ENCODE results near the gene ANKS1A.
"Not testable (repeated sequence)": the region's sequence is repeated elsewhere in the genome, so short reads cannot be mapped to it uniquely, and the experiment has no call there.

The ANKS1A gene

DNA sequence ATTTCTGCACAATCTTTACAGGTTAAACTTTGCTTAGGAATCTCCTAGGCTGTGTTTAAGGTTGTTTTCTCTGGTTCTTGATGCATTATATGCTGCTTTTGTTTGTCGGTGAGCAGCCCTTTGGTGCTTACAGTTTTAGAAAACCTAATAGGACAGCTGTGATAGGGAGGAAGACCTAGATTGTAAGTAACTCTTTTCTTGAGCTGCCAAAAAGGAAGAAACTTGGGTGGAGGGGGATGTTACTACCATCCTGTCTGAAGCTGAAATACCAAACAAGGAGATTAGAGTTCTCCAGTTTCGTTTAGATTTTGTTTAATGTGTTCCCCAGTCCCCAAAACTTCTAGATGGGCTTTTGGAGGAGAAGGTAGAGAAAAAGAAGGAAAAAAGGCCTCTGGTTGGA is 72.0 kb downstream of the ANKS1A start:
- DNase-seq = no peak

DNA sequence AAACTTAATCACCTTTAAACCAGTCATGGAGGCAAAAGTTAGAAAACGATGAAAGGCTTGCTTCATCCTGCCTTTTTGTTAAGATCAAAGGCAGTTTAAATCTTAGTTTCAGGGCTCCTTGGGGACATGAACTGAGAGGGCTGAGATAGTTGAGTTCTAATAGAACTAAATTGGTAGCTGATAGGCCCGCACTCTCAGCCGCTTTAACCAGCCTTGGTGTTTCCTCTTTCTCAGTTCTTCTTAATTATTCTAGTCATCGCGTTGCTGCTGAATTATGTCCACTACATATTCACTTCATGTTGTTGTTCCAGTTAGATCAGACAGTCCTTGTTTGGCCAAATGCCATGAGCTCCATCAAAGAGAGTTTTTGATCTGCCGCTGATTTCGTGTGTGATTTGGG is 72.5 kb downstream of the ANKS1A start:
- no peak for DNase-seq

DNA sequence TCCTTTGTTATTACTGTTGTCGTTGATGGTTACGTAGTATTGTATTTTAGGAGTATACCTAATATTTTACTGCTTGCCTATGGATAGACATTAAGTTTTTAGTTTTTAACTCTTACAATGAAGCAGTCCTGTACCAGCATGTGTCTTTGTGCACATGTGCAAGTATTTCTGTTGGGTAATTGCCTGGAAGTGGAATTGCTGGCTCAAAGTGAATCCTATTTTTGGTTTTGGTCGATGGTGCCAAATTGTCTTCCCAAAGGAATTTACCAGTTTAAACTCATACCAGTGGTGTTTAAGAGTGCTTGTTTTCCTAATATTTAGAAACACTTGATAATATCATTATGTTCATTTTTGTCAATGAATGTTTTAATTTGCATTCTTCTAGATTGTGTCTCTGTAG is 75.5 kb downstream of the ANKS1A start:
- DNase-seq = no peak

DNA sequence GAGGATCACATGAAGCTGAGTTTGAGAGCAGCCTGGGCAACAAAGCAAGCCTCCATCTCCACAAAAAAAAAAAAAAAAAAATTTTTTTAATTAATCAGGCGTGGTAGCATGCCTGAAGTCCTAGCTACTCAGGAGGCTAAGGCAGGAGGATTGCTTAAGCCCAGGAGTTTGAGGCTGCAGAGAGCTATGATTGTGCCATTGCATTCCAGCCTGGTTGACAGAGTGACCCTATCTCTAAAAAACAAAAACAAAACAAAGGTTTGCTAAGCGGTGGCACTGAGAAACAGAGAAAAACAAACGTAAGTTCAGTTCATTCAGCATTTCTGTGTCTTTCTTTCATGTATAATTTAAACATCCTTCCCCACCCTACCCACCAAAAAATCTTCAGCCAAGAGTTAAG is 78.4 kb downstream of the ANKS1A start:
- DNase-seq = no peak

DNA sequence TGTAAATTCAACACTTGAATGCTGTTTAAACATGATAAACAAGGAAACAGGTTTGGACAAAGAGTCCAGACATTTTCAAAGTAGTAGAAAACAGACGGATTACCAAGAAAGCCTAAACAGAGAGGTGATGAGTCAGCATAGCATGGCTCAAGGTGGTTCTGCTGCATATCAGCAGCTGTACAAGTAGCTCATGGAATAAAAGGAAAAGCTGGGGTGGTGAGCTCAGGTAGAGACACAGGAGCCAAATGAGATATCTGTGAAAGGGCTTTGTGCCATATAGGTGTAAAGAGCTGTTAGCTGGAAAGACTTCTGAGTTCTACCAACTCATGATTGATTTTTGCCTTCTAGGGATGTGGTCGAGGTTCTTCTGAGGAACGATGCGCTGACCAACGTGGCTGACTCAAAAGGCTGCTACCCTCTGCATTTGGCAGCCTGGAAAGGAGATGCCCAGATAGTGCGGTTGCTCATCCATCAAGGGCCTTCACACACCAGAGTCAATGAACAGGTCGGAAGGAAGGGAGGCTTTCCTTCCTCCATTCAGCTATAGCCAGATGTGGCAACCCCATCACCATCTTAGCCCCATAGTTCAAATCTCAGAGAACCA is 80.7 kb downstream of the ANKS1A start:
- no peak for DNase-seq

DNA sequence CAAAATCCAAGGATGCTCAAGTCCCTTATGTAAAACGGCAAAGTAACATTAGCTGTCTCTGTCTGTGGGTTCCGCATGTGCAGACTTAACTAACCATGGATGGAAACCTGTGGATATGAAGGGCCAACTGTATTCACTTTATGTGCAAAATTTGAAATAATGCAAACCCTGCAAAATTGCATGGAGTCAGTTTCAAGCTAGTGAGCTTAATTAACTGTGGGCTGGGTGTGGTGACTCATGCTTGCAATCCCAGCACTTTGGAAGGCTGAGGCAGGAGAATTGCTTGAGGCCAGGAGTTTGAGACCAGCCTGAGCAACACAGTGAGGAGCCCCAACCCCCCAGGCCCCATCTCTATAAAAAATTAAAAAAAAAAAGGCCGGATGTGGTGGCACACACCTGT is 81.4 kb downstream of the ANKS1A start:
- no peak for DNase-seq

DNA sequence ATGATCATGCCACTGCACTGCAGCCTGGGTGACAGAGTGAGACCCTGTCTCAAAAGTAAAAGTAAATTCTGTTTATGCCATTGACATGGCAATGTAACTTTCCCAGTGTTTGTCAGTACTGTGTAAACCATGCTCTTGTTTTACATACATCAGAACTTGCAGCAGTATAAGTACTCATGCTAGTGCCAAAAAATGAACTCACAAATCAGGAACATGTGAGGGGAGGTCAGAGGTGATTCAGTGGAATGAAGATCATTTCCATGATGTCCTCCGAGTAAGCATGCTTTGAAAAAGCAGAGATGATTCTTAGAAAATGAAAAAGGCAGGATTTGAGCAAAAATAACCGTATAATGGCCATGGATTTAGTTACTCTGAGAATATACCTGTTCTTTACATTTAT is 81.9 kb downstream of the ANKS1A start:
- no peak for DNase-seq

DNA sequence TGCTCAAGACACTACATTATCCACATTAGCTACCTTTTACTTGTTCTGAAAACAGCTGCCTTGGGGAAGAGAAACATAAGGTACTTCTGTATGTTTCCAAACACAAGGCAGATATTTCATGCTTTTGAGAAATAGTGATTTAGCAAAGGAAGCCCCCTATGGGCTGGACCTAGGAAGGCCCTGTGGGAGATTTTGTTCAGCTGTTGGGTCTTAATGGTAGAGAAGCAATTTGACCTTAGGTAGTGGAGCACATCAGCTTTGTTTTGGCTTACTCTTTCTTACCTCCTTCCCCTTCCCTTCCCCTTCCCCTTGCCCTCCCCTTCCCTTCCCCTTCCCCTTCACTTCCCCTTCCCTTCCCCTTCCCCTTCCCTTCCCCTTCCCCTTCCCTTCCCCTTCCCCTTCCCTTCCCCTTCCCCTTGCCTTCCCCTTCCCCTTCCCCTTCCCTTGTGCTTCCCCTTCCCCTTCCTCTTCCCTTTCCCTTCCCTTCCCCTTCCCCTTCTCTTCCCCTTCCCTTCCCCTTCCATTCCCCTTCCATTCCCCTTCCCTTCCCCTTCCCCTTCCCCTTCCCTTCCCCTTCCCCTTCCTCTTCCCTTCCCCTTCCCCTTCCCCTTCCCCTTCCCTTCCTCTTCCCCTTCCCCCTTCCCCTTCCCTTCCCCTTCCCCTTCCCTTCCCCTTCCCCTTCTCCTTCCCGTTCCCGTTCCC is 84.6 kb downstream of the ANKS1A start:
- peak in 1 of 2 experiments; percentile 14 for DNase-seq

DNA sequence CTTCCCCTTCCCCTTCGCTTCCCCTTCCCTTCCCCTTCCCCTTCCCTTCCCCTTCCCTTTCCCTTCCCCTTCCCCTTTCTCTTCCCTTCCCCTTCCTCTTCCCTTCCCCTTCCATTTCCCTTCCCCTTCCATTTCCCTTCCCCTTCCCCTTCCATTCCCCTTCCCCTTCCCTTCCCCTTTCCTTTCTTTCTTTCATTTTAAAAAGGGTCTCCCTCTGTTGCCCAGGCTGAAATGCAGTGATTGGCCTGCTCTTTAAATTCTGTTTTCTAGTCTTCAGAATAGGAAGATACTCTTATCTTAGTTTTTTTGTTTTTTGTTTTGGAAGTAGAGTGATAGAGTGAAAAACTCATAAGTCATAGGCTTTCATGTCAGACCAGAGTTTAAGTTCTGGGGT is 85.2 kb downstream of the ANKS1A start:
- no peak for DNase-seq

DNA sequence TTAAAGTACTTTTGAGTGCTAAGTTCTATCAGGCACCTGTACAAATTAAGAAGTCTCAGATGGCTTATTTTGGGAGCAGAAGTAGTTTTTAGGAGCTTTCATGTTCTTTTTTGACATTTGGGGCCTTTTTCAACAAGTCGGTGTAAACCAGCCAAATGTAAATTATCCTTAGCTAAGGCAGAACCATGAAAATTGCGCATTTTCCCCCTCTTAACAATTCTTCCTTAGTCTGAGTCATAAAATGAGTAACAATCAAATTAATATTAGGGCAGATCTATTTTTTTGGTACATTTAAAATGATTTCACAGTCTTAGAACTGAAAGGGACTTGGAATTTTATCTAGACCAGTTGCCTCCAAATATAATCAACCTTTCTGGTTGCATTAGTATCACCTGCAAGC is 87.2 kb downstream of the ANKS1A start:
- no peak for DNase-seq

DNA sequence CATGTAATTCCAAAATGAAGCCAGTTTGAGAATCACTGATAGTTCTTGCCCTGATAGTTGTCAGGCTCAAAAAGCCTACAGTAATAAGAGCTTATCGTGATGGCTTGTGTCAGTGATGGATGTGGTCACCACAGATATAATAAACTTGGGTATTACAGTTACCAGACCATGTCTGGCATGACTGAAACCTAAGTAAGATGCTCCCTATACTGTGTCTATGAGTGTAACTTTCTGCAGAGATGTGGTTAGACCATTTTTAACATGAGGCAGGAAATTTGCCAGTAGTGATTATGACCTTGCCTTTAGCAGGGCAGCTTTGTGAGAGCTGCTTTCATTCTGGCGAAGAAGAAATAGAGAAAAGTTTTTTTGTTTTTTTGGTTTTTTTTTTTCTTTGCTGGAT is 90.2 kb downstream of the ANKS1A start:
- no peak for DNase-seq

DNA sequence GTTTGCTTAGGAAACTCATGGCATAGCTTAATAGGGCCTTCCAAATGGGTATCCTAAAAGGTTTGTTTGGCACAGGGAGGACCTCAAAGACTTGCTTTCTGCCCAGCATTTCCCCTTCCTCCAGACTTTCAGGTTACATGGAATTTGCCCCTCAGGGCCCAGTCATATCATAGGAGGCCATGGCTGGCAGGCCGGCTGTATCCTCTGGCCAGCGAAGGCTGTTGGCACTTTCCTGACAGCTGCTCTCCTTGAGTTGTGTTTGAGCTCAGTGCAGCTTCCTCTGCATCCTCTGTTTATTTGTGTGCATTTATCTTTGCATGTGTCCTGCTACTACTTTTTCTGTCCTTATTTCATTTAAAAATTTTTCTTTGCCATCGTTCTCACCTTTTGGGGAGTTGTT is 90.9 kb downstream of the ANKS1A start:
- no peak for DNase-seq

DNA sequence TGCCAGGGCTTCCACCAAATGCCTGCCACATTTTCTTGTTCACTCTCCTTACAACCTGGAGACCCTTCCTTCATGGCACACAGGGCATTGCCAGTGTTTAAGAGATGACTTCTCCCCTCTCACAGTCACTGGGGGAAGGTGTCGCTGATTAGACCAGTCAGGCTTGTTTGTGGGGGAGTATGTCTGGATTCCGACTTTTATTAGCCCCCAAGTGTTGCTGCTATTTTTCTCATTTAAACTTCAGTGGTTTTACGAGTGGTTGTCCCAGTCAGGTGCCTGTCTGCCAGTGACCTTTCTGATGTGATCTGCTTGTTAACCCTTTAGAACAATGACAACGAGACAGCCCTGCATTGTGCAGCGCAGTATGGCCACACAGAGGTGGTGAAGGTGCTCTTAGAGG is 92.3 kb downstream of the ANKS1A start:
- no peak for DNase-seq

DNA sequence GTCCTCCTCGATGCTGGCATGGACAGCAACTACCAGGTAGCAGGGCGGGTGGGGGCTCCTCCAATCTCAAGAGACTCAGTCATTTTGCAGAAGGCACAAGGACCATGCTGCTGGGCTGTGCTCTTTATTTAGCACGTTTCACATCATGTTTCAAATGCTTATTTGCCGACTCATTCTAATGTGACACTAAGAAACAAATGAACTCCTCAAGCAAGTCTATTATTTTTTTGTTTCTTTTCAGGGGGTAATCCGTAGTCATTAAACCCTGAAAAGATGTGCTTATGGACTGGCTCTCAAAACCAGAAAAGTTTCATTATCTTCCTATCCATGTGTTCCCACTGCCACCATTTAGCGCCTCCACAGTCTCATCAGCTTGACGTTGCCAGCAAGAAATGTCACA is 92.9 kb downstream of the ANKS1A start:
- no peak for DNase-seq

DNA sequence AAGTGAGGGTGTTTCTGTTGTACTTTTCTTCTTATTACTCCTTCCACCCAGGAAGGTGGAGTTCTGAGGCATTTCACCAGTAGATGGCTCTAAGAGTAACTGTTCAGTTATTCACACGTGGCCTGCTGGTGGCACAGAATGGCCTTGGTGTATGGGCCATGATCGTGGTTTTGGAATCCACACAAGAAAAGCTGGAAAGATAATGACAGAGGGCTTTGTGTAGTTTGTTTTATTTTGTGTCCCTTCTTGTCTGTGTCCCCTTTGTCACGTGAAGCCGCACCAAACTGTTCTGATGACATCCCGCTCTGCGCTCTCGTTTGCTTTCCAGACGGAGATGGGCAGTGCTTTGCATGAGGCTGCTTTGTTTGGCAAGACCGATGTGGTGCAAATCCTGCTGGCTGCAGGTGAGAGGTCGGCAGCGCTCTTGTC is 93.4 kb downstream of the ANKS1A start:
- peak; percentile 38 to 72 for DNase-seq

DNA sequence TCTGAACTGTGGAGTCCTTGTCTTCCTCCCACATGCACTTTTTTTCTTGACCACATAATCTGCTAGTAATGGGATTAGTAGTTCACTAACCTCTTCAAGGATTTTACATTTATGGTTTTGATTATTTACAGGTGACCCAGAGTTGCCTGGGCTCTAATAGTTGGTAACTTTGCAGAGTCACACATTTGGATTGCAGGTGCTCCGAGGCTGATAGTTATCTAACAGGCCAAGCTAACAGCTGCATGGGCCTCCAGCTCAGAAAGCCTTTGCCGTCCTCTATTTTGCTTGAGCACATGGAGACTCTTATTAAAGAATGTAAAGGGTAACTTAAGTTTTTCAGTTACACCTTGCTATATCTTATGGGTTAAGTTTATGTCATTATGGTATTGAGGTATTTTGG is 95.4 kb downstream of the ANKS1A start:
- DNase-seq = no peak

DNA sequence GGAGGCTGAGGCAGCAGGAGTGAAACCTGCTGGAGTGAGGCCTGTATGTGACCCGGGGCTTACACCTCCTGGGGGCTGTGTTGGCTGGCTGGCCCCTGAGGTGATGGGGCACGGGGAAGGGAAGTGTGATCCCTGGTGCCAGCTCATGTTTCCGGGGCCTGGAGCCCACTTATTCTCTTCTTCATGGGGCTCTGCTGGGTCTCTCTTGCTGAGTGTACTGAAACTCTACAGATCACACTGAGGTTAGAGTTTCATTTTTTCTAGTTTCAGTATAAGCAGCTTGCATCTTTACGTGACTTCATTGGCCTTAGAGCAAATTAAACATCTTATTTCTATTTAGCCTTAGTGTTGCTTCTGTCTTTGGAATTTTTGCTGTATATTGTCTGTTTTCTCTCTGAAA is 96.2 kb downstream of the ANKS1A start:
- DNase-seq = no peak

DNA sequence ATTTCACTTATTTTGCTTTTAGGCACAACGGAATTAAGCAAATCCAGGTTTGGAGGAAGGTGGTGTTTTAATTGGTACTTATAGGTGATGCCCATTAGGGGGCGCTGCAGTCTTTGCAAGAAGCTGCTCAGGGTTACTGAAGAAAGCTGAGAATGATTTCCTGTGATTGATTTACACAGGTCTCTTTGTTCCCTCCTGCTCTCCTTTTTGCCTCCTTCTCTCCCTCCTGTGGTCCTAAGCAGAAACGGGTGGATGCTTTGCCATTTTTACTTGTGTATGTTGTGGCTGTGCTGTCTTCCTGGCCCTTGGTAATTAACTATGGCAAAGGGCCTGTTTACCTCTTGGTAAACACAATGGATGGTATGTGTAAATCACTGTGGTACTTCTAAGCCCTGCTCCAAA is 97.8 kb downstream of the ANKS1A start:
- peak; percentile 79 to 81 for DNase-seq

DNA sequence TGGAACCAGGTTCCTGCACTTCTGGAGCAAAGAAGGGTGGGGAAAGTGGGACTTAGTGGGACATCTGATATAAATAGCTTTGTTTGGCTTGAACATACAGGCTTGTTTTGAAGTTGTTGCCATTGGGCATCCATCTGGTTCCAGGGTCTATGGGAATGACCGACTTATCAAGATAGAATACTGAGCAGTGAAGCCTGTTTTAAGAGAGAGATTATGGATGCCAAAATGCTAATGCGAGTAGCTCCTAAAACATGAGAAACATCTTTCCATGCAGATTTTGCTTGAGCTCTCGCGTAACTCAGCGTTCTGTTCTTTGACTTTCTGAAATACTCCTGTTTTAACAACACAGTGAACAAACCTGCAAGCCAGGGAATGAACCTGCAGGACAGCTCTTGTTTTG is 98.5 kb downstream of the ANKS1A start:
- no peak for DNase-seq

DNA sequence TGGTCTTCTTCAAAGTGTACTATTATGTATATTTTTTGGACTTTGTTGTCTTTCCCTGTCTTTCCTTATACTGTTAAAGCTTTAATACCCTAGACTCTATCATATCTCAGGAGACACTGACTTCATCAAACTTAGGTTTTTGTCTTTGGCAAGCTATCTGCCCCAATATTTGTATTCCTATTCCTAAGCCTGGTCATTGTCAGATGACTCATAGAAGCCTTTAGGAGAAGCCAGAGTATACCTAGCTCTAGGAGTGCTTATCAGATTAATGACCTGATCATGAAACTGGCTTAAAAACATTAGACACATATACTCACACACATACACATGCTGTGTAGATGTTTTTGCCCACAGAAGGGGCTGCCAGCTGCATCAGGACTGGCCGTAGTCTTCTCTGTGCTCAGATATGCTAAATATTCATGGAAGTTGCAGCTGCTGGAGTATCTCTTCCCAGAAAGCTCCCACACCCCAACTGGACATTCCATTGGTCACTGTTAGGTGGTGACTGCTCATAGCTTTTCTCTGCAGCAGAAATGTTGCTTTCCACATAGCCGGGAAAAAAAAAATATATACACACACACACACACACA is 102.0 kb downstream of the ANKS1A start:
- no peak for DNase-seq

DNA sequence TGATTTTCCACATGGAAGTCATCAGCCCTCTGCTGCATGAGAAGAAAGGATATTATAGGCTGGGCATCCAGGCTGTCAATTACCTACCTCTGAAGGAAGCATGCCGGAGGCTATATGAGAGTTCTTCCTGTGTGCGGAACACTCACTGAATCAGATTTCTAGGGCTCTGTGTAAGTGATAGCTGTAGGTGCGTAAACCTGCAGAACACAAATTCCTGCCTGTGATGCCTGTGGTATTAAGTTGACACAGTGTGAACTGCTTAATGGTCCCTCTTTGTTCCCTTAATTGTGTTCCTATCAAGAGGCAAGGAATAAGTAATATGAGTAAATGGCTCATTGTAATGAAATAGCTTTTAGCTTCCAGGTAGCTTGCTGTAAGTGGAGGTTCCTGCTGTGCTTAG is 103.3 kb downstream of the ANKS1A start:
- peak; percentile 90 to 97 for DNase-seq

DNA sequence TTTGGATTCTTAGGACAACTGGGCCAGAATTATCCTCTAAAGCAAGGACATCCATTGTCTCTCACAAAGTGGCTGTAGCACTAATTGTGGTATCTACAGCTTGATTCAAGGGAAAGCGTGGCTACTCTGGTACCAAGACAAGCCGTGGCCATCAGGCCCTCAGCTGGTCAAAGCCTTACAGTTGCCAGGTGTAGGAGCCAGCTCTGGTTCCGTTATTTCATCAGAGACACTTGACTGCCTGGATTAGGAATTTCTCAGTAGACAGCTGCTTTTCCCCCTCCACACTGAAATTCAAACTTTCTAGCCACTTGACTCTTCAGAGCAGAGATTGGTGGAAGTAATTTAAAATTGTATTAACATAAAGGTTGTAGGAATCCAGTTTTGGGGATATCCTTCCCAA is 104.2 kb downstream of the ANKS1A start:
- DNase-seq = no peak

DNA sequence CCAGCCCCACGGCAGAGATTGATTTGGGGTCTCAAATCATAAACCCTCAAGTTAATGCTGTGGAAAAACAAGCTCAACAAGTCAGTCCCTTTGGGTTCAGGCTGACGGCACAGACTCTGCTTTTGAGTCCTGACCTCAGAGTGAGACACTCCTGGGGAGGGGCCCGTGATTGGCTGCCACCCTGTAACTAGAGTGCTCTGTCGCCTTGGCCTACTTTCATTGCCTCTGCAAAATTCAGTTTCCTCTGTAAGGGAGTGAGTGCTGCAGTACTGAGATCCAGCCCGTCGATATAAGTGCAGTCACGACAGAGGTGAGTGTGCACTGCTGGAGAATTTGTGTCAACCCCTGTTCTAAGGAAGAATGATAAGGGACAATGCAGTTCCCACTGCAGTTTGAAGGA is 105.6 kb downstream of the ANKS1A start:
- no peak for DNase-seq

DNA sequence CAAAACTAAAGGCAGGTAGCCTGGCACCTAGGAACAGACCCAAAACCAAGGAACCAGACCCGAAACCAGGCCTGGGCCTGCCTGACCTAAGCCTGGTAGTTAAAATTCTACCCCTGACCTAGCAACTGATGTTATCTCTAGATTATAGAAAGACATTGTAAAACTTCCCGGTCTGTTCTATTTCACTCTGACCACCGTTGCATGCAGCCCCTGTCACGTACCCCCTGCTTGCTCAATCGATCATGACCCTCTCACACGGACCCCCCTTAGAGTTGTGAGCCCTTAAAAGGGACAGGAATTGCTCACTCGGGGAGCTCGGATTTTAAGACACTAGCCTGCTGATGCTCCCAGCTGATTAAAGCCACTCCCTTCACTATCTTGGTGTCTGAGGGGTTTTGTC is 109.4 kb downstream of the ANKS1A start:
- not testable (repeated sequence) for DNase-seq

DNA sequence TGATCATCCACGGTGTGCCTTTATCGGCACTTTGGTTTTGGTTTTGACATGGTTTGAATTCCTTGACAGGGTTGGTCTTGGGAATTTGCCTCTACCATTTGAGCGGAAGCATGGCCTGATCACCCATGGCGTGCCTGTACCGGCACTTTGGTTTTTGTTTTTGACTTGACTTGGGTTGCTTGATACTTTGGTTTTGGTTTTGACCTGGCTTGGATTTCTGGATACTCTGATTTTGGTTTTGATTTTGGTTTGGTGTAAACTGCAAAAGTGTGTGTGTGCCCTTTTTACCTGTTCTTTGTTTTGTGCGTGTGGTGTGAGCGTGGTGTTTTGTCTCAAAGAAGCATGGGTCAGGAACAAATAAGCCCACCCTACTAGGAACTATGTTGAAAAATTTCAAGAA is 110.1 kb downstream of the ANKS1A start:
- DNase-seq = not testable (repeated sequence)
